HG02759 (cell line): ENCODE data around the gene LBP.
"Not testable (repeated sequence)": the region's sequence is repeated elsewhere in the genome, so short reads cannot be mapped to it uniquely, and the experiment has no call there.

ENCODE experiments used
- ATAC-seq: cut with Tn5 transposase; IDR thresholded peaks from one replicate; pipeline ENCODE4 v1.9.1; 2021; ENCODE audit warnings: mild to moderate bottlenecking, moderate library complexity; ENCODE audit not compliant: unreplicated experiment

Gene LBP

GRCh38 chr20:38393259-38393658 is 47.0 kb downstream of the LBP start:
- no peak for ATAC-seq

DNA sequence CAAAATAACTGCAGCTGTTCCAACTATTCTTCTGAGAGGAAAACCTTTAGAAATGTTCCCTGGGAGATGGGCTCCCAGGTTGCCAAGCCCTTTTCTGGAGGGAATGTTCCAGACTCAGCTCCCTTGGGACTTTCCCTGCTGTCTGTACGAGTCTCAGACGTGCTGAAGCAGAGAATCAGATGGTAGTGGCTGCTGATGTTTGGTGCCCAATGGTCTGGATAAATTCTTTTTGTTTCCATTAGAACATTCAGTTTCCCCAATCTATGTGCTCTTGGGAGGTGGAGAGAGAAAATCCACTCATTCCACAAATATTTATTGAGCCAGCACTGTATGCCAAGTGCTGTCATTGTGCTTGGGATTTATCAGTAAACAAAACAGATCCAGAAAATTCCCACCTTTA is 48.9 kb downstream of the LBP start:
- no peak for ATAC-seq

GRCh38 chr20:38395751-38396395 is 49.6 kb downstream of the LBP start:
- not testable (repeated sequence) for ATAC-seq

DNA sequence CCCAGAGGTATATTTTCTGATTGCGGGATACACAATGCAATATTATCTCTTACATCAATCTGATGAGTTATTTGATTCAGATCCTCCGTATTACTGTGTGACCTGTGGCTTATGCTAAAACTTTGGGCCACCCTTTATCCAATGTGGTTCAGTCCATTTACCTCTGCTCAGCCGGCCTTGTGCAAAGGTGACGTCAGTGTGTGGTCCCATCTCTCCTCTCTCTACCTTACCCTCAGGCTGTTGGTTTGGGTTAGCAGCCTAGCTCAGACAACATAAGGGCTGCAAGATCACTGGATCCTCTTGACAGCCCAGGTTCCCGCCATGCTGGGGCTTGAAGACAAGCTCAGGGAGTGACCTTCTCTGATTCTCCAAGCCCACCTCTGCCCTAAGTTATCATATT is 55.8 kb downstream of the LBP start:
- no peak for ATAC-seq

GRCh38 chr20:38402816-38403215 is 56.5 kb downstream of the LBP start:
- no peak for ATAC-seq

DNA sequence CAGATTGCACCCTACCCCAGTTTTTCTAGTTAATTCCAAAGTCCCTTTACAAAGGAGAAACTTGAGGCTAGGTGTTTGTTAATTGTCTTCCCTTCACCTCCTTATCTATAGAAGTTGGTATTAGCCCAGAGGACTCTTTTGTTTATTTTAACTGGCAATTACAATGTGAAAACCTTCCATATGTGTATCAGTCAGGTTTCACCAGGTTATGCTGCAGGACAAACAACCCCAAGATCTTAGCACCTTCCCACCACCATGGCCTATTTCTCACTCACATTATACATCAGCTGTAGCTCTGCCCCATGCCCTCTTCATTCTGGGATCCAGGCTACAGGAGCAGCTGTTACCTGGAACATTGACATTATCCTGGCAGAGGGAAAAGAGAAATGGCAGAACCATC is 57.7 kb downstream of the LBP start:
- no peak for ATAC-seq

DNA sequence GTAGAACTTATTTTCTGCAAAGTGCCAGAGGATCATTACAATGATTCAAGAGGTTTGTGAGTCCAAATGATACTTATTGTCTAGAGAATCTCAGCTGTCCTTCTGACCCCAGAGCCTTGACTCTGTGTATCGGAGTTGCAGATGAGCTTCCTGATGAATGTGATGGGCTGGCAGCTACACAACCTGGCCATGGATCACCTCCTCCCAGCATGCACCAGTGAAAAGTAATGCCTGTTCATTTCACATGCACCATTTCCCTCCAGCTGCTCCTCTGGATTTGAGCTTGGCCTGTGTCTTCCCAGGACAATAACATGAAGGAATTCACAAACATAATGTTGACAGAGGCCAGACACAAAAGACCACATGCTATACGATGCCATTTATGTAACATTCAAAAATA is 58.9 kb downstream of the LBP start:
- ATAC-seq, result no peak

DNA sequence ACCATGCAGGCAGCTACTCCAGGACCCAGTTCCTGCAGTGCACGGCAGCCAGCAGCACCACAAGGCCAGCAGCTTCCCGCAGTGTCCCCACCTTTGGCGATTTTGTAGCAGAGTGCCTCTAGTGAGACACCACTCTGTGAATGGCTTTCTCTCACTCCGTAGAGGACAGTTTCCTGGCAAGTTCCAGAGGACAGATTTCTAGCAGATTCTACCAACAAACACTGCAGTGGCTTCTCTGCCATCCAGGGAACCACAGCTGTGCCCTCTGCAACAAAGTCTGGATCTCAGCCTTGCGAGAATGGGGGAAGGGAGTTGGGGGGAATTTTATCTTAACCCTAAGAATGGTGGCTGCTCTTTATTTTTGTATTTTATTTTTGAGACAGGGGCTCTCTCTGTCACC is 60.2 kb downstream of the LBP start:
- ATAC-seq, result no peak

GRCh38 chr20:38407321-38407720 is 61.0 kb downstream of the LBP start:
- no peak for ATAC-seq

GRCh38 chr20:38407822-38408221 is 61.5 kb downstream of the LBP start:
- not testable (repeated sequence) for ATAC-seq

DNA sequence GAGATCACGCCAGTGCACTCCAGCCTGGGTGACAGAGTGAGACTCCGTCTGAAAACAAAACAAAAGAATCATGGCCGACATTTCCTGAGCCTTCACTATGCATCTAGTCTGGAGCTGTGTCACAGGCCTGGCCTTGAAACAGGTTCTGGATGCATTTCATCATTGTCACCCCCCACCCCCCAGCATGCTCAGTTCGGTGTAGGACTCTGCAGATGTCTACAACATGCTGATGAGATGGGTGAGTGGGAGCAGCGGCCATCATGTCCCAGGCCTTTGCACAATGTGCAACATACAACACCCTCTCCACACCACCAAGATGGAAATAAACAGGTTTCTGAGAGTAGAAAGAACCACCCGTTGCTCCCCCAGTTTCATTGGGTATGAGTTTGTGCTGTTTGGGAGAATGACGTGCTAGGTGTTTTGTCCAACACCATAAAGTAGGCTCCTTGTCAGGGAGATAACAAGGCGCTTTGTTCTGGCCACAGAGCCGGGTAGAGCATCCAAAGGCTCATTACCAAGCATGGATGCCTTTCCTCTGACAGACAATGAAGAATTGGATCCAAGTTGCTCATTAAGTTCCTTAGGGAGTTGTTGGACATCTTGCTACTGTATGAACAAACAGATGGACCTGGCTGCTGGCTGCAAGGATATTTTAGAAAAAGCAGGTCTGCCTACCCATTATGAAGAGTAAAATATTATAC is 66.7 kb downstream of the LBP start:
- no peak for ATAC-seq

- no peak for ATAC-seq
Measured at GRCh38 chr20:38414769-38415450, 68.6 kb downstream of the LBP start.

DNA sequence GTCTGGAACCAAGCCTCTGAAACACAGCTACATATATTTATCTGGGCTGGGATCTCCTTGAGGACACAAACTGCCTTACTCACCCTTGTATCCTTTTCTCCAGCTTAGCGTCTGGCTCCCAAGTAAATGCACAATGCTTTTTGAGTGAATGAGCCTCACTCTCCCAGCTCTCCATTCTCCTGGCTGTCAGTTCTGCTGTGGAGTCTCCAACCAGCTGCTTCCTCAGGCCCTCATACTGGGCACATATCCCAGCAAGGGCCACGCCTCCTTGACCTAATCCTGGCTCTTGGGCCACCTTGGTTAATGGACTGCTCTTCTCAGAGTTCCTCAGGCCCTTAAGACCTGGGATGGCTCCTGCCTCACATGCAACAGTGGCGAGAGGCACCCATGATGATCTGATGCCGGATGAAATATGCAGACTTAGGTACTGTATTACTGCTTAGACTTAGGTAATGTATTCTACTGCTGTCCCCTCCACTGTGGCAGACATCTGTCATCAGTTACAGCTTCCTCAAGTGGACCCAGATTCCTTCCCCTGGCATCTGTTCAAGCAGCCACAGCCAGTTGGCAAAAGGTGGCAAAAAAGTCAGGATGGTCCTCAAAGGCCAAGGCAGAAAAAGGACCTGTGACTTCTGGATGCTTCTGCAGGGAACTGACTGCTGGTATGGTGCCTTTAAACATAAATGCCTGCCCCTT is 72.4 kb downstream of the LBP start:
- ATAC-seq, result no peak

DNA sequence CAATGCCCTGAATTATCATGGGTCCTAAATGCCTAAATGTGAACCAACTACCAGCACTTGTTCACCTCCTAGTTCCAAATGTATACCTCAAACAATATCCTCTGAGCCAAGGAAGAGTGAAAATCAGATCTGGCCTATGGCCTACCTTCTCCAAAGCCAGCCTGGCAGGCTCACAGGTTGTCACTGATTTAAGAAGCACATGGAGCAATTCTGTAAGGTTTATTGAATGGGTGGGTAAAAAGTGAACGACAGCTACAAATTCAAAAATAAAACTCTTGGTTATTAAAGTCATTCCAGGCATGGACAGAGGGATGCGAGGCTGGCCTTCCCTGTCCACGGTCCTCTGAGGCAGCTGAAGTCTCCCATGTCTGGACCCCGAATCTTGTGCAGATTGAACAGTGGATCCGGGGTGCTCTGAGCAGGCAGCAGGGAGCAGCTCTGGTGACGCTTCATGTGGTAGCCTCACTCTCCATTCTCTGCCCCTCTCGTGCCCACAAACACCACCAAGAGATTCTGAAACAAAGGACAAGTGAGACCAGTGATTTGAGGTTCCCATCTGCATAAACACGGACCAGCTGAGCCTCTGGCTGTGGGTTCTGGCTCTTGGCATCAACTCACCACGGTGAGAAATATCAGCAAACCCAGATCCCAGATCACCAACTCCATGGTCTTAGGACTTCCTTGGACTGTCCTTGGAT is 74.3 kb downstream of the LBP start:
- no peak for ATAC-seq

- no peak for ATAC-seq
Measured at GRCh38 chr20:38421915-38422314, 75.6 kb downstream of the LBP start.

- no peak for ATAC-seq
Measured at GRCh38 chr20:38423541-38423940, 77.3 kb downstream of the LBP start.

- ATAC-seq, result no peak
Measured at GRCh38 chr20:38424401-38424800, 78.1 kb downstream of the LBP start.

GRCh38 chr20:38426006-38426897 is 80.0 kb downstream of the LBP start:
- ATAC-seq, result no peak
